ENCODE data around the gene SMIM14.

DNA sequence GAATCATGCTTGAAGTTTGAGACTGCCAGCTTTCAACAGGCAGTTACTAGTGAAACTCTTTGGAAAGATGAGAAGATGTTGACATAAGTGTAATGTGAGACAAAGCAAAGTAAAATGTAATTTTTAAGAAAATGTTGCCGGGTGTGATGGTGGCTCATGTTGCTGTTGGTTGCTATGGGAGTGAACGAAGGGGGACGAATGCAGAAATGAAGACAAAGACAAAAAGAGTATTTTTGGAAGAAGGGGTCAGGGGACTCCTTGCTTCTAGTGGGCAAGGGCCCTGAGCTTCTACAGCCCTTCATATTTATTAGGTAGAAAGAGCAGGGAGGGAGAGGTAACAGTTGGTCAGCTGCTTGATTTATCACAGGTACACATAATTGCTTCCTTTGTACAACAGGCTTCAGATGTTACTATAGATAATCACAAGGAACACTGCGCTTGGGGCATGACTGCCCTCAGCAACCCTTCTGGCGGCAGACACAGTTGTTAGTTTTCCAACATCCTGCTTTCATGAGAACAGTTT is 99.5 kb downstream of the SMIM14 start:
- TF ChIP-seq, protein P1, sequence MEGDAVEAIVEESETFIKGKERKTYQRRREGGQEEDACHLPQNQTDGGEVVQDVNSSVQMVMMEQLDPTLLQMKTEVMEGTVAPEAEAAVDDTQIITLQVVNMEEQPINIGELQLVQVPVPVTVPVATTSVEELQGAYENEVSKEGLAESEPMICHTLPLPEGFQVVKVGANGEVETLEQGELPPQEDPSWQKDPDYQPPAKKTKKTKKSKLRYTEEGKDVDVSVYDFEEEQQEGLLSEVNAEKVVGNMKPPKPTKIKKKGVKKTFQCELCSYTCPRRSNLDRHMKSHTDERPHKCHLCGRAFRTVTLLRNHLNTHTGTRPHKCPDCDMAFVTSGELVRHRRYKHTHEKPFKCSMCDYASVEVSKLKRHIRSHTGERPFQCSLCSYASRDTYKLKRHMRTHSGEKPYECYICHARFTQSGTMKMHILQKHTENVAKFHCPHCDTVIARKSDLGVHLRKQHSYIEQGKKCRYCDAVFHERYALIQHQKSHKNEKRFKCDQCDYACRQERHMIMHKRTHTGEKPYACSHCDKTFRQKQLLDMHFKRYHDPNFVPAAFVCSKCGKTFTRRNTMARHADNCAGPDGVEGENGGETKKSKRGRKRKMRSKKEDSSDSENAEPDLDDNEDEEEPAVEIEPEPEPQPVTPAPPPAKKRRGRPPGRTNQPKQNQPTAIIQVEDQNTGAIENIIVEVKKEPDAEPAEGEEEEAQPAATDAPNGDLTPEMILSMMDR (IDR thresholded peaks at IDR 0.05 in 4 of 5, conservative IDR thresholded peaks at IDR 0.05 in 1 of 5) = no peak
- no peak for TF ChIP-seq POLR2A (IDR thresholded peaks at IDR 0.05)

Measured in gastrocnemius medialis (tissue), 4 donors.